Panc1 (cell line): ENCODE results near the gene MITF. TPM values are rescaled to one million over a fixed set of nuclear protein-coding genes. Genes with fewer than 3 reads are reported as not detected.

ENCODE experiments used
- ATAC-seq: fragments of 200-7000 bp; cut with Tn5 transposase; 2 replicates; pipeline ENCODE4 v1.9.1; 2020; ENCODE audit warnings: mild to moderate bottlenecking, moderate library complexity
- BruUV-seq: library from RNA; stranded (reverse); fragments of 400-500 nt; replicated peaks from 2 replicates; lab custom pipeline; 2021; lab: Mats Ljungman, UMichigan
- CTCF ChIA-PET: fragments of 300-600 bp; sonication (Branson Sonifier 250); formaldehyde crosslinking; loops from one replicate; lab custom pipeline; 2022; ENCODE audit warnings: antibody characterized with exemption; lab: Charles Lee
- POLR2A ChIA-PET: fragments of 300-600 bp; sonication (Branson Sonifier 250); formaldehyde crosslinking; loops from one replicate; lab custom pipeline; 2022; ENCODE audit warnings: antibody characterized with exemption; lab: Charles Lee
- DNase-seq: peaks from one replicate; pipeline ENCODE4 v3.0.0-alpha.2; 2010; ENCODE audit warnings: low read depth, low spot score
- H3K27ac ChIP-seq: 2 replicates; pipeline ENCODE4 v1.5.1; 2011; ENCODE audit warnings: mild to moderate bottlenecking, low read length, inconsistent platforms
- H3K27me3 ChIP-seq: fragments of 200-500 bp; sonication (Bioruptor generic); 2 replicates; pipeline ENCODE4 v1.6.0; 2014; ENCODE audit warnings: low read length, inconsistent platforms; ENCODE audit not compliant: control insufficient read depth, insufficient read depth
- H3K36me3 ChIP-seq: fragments of 200-500 bp; sonication (Bioruptor generic); 2 replicates; pipeline ENCODE4 v1.5.1; 2014; ENCODE audit warnings: inconsistent platforms, mild to moderate bottlenecking, low read length, moderate library complexity; ENCODE audit not compliant: control insufficient read depth, insufficient read depth
- H3K4me1 ChIP-seq: 2 replicates; pipeline ENCODE4 v1.5.1; 2011; ENCODE audit warnings: inconsistent platforms, mild to moderate bottlenecking, low read length, moderate library complexity; ENCODE audit not compliant: control insufficient read depth, insufficient read depth
- H3K4me3 ChIP-seq, 2 experiments: 2 replicates each; pipeline ENCODE4 v1.5.1; 2011 to 2012; ENCODE audit warnings: low read depth in 2 of 2, low read length in 2 of 2, mild to moderate bottlenecking in 2 of 2, inconsistent platforms in 1 of 2, moderate library complexity in 1 of 2
- H3K9me3 ChIP-seq: fragments of 200-500 bp; sonication (Bioruptor generic); 2 replicates; pipeline ENCODE4 v1.5.1; 2014; ENCODE audit warnings: low read depth, mild to moderate bottlenecking, inconsistent platforms, low read length, moderate library complexity; ENCODE audit not compliant: control insufficient read depth, insufficient read depth
- POLR2AphosphoS5 ChIP-seq: IDR thresholded peaks from 2 replicates; pipeline ENCODE4 v1.6.1; 2012; ENCODE audit warnings: mild to moderate bottlenecking, low read depth, low read length, moderate library complexity
- REST ChIP-seq, 2 experiments: IDR thresholded peaks; 2 replicates each; pipeline ENCODE4 v1.6.1; 2011 to 2012; ENCODE audit warnings: low read depth in 2 of 2, control low read depth in 1 of 2, low read length in 1 of 2, mild to moderate bottlenecking in 1 of 2, moderate library complexity in 1 of 2; ENCODE audit not compliant: insufficient read depth in 1 of 2
- SIN3A ChIP-seq: IDR thresholded peaks from 2 replicates; pipeline ENCODE4 v1.6.1; 2012; ENCODE audit warnings: low read depth, mild to moderate bottlenecking, low read length, moderate library complexity, borderline replicate concordance; ENCODE audit not compliant: insufficient read depth
- TCF7L2 ChIP-seq: IDR thresholded peaks from 2 replicates; pipeline ENCODE4 v1.6.1; 2011; ENCODE audit warnings: mild to moderate bottlenecking, low read depth, low read length, inconsistent platforms
- in situ Hi-C: cut with HindIII; loops from 2 replicates; pipeline ENCODE4 v1.10.0; 2016; ENCODE audit warnings: low sequenced_read_pairs, low pct_unique_long_range_greater_than_20kb
- intact Hi-C: fragments of 100-400 bp; cut with micrococcal nuclease; formaldehyde crosslinking; loops from one replicate; pipeline ENCODE4 v1.10.0; 2022; ENCODE audit not compliant: unreplicated experiment
- total RNA-seq: library from RNA; stranded (reverse); gene quantifications from one replicate; pipeline ENCODE4 v1.2.1, GENCODE V29; 2021; ENCODE audit not compliant: unreplicated experiment
- TF ChIP-seq, protein P1 (sequence below): fragments of 450-650 bp; IDR thresholded peaks from 2 replicates; pipeline ENCODE4 v1.5.1; 2017; ENCODE audit warnings: mild to moderate bottlenecking

Gene MITF
- total RNA-seq, 1 experiment from 2014 or later = 10.8 TPM

- BruUV-seq = no TSS peak
- CTCF ChIA-PET = no interaction called here
- Histone ChIP-seq H3K36me3 (no peaks in the 10 kb centered on the region), H3K4me3 (no peak overlapping the region), H3K9me3 (no peaks in the 10 kb centered on the region), H3K4me1 (no peaks in the 10 kb centered on the region), H3K27me3 (no peaks in the 10 kb centered on the region), H3K27ac (no peak overlapping the region)
- intact Hi-C loops = no loop called here
- in situ Hi-C loops = no loop called here
- POLR2A ChIA-PET = no interaction called here
- no peak for TF ChIP-seq TCF7L2
- no peak for TF ChIP-seq REST (IDR thresholded peaks at IDR 0.05; ENCODE audit: insufficient read depth in 1 of 2, low read depth in 2 of 2, low read length in 1 of 2)
- TF ChIP-seq POLR2AphosphoS5 = no peak
- TF ChIP-seq, protein P1, sequence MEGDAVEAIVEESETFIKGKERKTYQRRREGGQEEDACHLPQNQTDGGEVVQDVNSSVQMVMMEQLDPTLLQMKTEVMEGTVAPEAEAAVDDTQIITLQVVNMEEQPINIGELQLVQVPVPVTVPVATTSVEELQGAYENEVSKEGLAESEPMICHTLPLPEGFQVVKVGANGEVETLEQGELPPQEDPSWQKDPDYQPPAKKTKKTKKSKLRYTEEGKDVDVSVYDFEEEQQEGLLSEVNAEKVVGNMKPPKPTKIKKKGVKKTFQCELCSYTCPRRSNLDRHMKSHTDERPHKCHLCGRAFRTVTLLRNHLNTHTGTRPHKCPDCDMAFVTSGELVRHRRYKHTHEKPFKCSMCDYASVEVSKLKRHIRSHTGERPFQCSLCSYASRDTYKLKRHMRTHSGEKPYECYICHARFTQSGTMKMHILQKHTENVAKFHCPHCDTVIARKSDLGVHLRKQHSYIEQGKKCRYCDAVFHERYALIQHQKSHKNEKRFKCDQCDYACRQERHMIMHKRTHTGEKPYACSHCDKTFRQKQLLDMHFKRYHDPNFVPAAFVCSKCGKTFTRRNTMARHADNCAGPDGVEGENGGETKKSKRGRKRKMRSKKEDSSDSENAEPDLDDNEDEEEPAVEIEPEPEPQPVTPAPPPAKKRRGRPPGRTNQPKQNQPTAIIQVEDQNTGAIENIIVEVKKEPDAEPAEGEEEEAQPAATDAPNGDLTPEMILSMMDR = no peak
- no peak for TF ChIP-seq SIN3A
- DNase-seq = no peak
- no peak for ATAC-seq
These were observed 183.3 kb downstream of the MITF start for GRCh38 chr3:69922521-69923000.

- no peak overlapping the region for H3K4me3 ChIP-seq
- ATAC-seq (no peak), DNase-seq (no peak)
- H3K9me3 ChIP-seq = no peaks in the 10 kb centered on the region
- TF ChIP-seq POLR2AphosphoS5 = no peak
- TF ChIP-seq, protein P1 = no peak
- no peak for TF ChIP-seq REST (IDR thresholded peaks at IDR 0.05; ENCODE audit: insufficient read depth in 1 of 2, low read depth in 2 of 2, low read length in 1 of 2)
- TF ChIP-seq TCF7L2 = no peak
- TF ChIP-seq SIN3A = no peak
- ChIA-PET CTCF (no interaction called here), POLR2A (no interaction called here)
- in situ Hi-C loops (no loop called here), intact Hi-C loops (no loop called here)
- H3K4me1 ChIP-seq = no peaks in the 10 kb centered on the region
- no TSS peak for BruUV-seq
- H3K36me3 ChIP-seq = no peaks in the 10 kb centered on the region
- no peaks in the 10 kb centered on the region for H3K27me3 ChIP-seq
- no peak overlapping the region for H3K27ac ChIP-seq
These were observed 186.2 kb downstream of the MITF start for GRCh38 chr3:69925506-69925905.
